Liver (tissue), 9 donors: Measurements from ENCODE around the gene A4GALT. TPM values are rescaled to one million over a fixed set of nuclear protein-coding genes. Genes with fewer than 3 reads are reported as not detected.

ENCODE experiments used
- DNase-seq: peaks from one replicate; pipeline ENCODE4 v3.0.0-alpha.2; 2017; ENCODE audit warnings: low spot score
- H3K27ac ChIP-seq, 2 donors: one replicate each; pipeline ENCODE4 v1.7.0; 2013; ENCODE audit warnings: inconsistent platforms in 2 of 2, low read length in 2 of 2, control low read depth in 1 of 2, low read depth in 1 of 2, mild to moderate bottlenecking in 1 of 2
- H3K27me3 ChIP-seq, 4 donors: one replicate each; pipeline versions ENCODE4 v1.6.1 to v1.7.0; 2013; ENCODE audit warnings: low read length in 3 of 4, inconsistent platforms in 1 of 4, mild to moderate bottlenecking in 1 of 4, moderate library complexity in 1 of 4; ENCODE audit not compliant: control insufficient read depth in 4 of 4, insufficient read depth in 4 of 4
- H3K36me3 ChIP-seq, 4 donors: one replicate each; pipeline versions ENCODE4 v1.6.1 to v1.7.0; 2013; ENCODE audit warnings: low read length in 3 of 4, mild to moderate bottlenecking in 3 of 4, low read depth in 1 of 4, moderate library complexity in 1 of 4; ENCODE audit not compliant: control insufficient read depth in 4 of 4, insufficient read depth in 3 of 4
- H3K4me1 ChIP-seq, 4 donors: one replicate each; pipeline versions ENCODE4 v1.6.1 to v1.7.0; 2013; ENCODE audit warnings: low read length in 3 of 4, mild to moderate bottlenecking in 3 of 4, moderate library complexity in 1 of 4; ENCODE audit not compliant: control insufficient read depth in 4 of 4, insufficient read depth in 4 of 4
- H3K4me3 ChIP-seq, 3 donors: one replicate each; pipeline versions ENCODE4 v1.6.1 to v1.7.0; 2013; ENCODE audit warnings: low read length in 3 of 3, control low read depth in 1 of 3, low read depth in 1 of 3, mild to moderate bottlenecking in 1 of 3
- H3K9ac ChIP-seq, 2 donors: one replicate each; pipeline ENCODE4 v1.7.0; 2013; ENCODE audit warnings: low read length in 2 of 2, mild to moderate bottlenecking in 2 of 2, moderate library complexity in 2 of 2, control low read depth in 1 of 2, low read depth in 1 of 2
- H3K9me3 ChIP-seq, 4 donors: one replicate each; pipeline versions ENCODE4 v1.6.1 to v1.7.0; 2013; ENCODE audit warnings: low read length in 3 of 4; ENCODE audit not compliant: control insufficient read depth in 4 of 4
- ATF3 ChIP-seq: IDR thresholded peaks from 2 replicates; pipeline ENCODE4 v1.6.1; 2016; ENCODE audit warnings: antibody characterized with exemption
- CTCF ChIP-seq: fragments of 150-350 bp; IDR thresholded peaks from 2 replicates; pipeline ENCODE4 v1.5.1; 2017; ENCODE audit warnings: improper control_type of control experiment, low read depth, low read length; ENCODE audit not compliant: missing input control
- EGR1 ChIP-seq, 2 donors: IDR thresholded peaks; 2 replicates each; pipeline ENCODE4 v1.6.1; 2016 to 2018; ENCODE audit warnings: antibody characterized with exemption in 2 of 2, low read depth in 2 of 2
- FOXA1 ChIP-seq: IDR thresholded peaks from 2 replicates; pipeline ENCODE4 v1.6.1; 2016; ENCODE audit warnings: antibody characterized with exemption
- FOXA2 ChIP-seq: IDR thresholded peaks from 2 replicates; pipeline ENCODE4 v1.6.1; 2016; ENCODE audit warnings: antibody characterized with exemption
- GABPA ChIP-seq, 2 donors: IDR thresholded peaks in 1 of 2; conservative IDR thresholded peaks in 1 of 2; 2 replicates each; pipeline ENCODE4 v1.6.1; 2016; ENCODE audit warnings: antibody characterized with exemption in 2 of 2, mild to moderate bottlenecking in 1 of 2, moderate library complexity in 1 of 2
- HNF4A ChIP-seq, 2 donors: conservative IDR thresholded peaks; 2 replicates each; pipeline ENCODE4 v1.6.1; 2016; ENCODE audit warnings: antibody characterized with exemption in 2 of 2, mild to moderate bottlenecking in 2 of 2
- HNF4G ChIP-seq: IDR thresholded peaks from 2 replicates; pipeline ENCODE4 v1.6.1; 2016; ENCODE audit warnings: antibody characterized with exemption
- JUND ChIP-seq, 2 donors: IDR thresholded peaks; 2 replicates each; pipeline ENCODE4 v1.6.1; 2016; ENCODE audit warnings: antibody characterized with exemption in 2 of 2
- MAX ChIP-seq: IDR thresholded peaks from 2 replicates; pipeline ENCODE4 v1.6.1; 2016; ENCODE audit warnings: antibody characterized with exemption
- NR2F2 ChIP-seq: IDR thresholded peaks from 2 replicates; pipeline ENCODE4 v1.6.1; 2016; ENCODE audit warnings: antibody characterized with exemption
- RAD21 ChIP-seq, 2 donors: IDR thresholded peaks; 2 replicates each; pipeline ENCODE4 v1.6.1; 2016; ENCODE audit warnings: antibody characterized with exemption in 2 of 2, mild to moderate bottlenecking in 2 of 2
- REST ChIP-seq: IDR thresholded peaks from 2 replicates; pipeline ENCODE4 v1.6.1; 2016; ENCODE audit warnings: antibody characterized with exemption, mild to moderate bottlenecking
- RXRA ChIP-seq, 2 donors: IDR thresholded peaks; 2 replicates each; pipeline ENCODE4 v1.6.1; 2017 to 2018; ENCODE audit warnings: antibody characterized with exemption in 2 of 2, mild to moderate bottlenecking in 1 of 2
- SP1 ChIP-seq: IDR thresholded peaks from 2 replicates; pipeline ENCODE4 v1.6.1; 2018; ENCODE audit warnings: antibody characterized with exemption, mild to moderate bottlenecking
- TAF1 ChIP-seq: conservative IDR thresholded peaks from 2 replicates; pipeline ENCODE4 v1.6.1; 2016; ENCODE audit warnings: antibody characterized with exemption, mild to moderate bottlenecking
- YY1 ChIP-seq: IDR thresholded peaks from 2 replicates; pipeline ENCODE4 v1.6.1; 2016; ENCODE audit warnings: antibody characterized with exemption, mild to moderate bottlenecking
- WGBS: extraction: QIAGEN DNeasy Blood & Tissue Kit; methylation state at CpG from one replicate; pipeline ENCODE4 v1.1.7; 2013; 5-methylcytosine and 5-hydroxymethylcytosine counted together
- polyA plus RNA-seq, 2 donors: library from polyadenylated mRNA; stranded (reverse) in 1 of 2; unstranded in 1 of 2; fragments of 200-250 nt in 1 of 2; fragments of >200 nt in 1 of 2; fragmentation: Nextera tagmentation in 1 of 2; extraction: Ambion mirVana in 1 of 2; gene quantifications; one replicate each; pipeline versions ENCODE4 v1.2.1 to v1.2.3, GENCODE V29; 2013 to 2015
- total RNA-seq, 2 donors: library from RNA; depleted of rRNA; stranded (reverse); fragments of >200 nt; gene quantifications; one replicate each; pipeline ENCODE4 v1.2.3, GENCODE V29; 2014
- donor health status: healthy.
- donor health status: healthy.
- donor health status: healthy.
- donor health status: healthy.
- donor health status: healthy.

A4GALT gene
- total and polyA plus RNA-seq, 4 donors = 1.6 to 8.2 (median 2.0) TPM

- Histone ChIP-seq H3K4me1 (peaks cover 6 to 14% (median 11%) of the 10 kb centered on the region in 4 donors), H3K27me3 (no peaks in the 10 kb centered on the region), H3K4me3 (no peak overlapping the region), H3K9me3 (no peaks in the 10 kb centered on the region), H3K9ac (peak overlapping the region in 1 of 2 donors; percentile 33), H3K27ac (peak overlapping the region; percentile 34 to 49), H3K36me3 (no peaks in the 10 kb centered on the region)
- TF ChIP-seq JUND (IDR thresholded peaks at IDR 0.05) (peak; percentile 70 to 74), YY1 (peak; percentile 43), RAD21 (IDR thresholded peaks at IDR 0.05) (peak; percentile 23 to 55), FOXA1 (no peak), REST (peak; percentile 62), RXRA (IDR thresholded peaks at IDR 0.05) (peak; percentile 75 to 78), CTCF (no peak), FOXA2 (peak; percentile 25), ATF3 (peak; percentile 20), MAX (no peak), EGR1 (IDR thresholded peaks at IDR 0.05; ENCODE audit: low read depth in 2 of 2) (peak; percentile 32 to 64), HNF4G (peak; percentile 62), HNF4A (conservative IDR thresholded peaks at IDR 0.05) (peak; percentile 85 to 90), GABPA (IDR thresholded peaks at IDR 0.05 in 1 of 2, conservative IDR thresholded peaks at IDR 0.05 in 1 of 2) (peak in 1 of 2 donors; percentile 20), TAF1 (no peak), SP1 (peak; percentile 87), NR2F2 (peak; percentile 43)
- peak; percentile 50 for DNase-seq
- 29% methylated on average over 25 of the region's 25 CpGs for WGBS
Observed at GRCh38 chr22:42688241-42689211, 32.1 kb downstream of the A4GALT start.
